CD4-positive, alpha-beta T cell (primary cell): ENCODE measurements around the gene LETM1. TPM values are rescaled to one million over a fixed set of nuclear protein-coding genes. Genes with fewer than 3 reads are reported as not detected.

Experiments used
- ATAC-seq: fragments of 200-7000 bp; cut with Tn5 transposase; one replicate; pipeline ENCODE4 v1.10.0; 2022; ENCODE audit warnings: mild to moderate bottlenecking; ENCODE audit not compliant: poor library complexity
- CTCF ChIA-PET: fragments of 350-600 bp; sonication (Branson Sonifier 250); formaldehyde crosslinking; loops from one replicate; lab custom pipeline; 2021; ENCODE audit warnings: antibody characterized with exemption, inconsistent platforms; lab: Charles Lee
- POLR2A ChIA-PET: fragments of 350-600 bp; sonication (Branson Sonifier 250); formaldehyde crosslinking; loops from one replicate; lab custom pipeline; 2021; ENCODE audit warnings: antibody characterized with exemption, inconsistent platforms; lab: Charles Lee
- DNase-seq, 14 experiments: peaks; one replicate each; pipeline ENCODE4 v3.0.0-alpha.2; 2013 to 2020; ENCODE audit warnings: mixed read lengths in 2 of 14
- H3K27ac ChIP-seq, 2 donors: one replicate each; pipeline versions ENCODE4 v1.5.1 to v1.7.0; 2013; ENCODE audit warnings: low read length in 2 of 2, low read depth in 1 of 2, mild to moderate bottlenecking in 1 of 2
- H3K27me3 ChIP-seq, 2 experiments: 1 replicate in 1 of 2; 2 replicates in 1 of 2; pipeline versions ENCODE4 v1.6.1 to v1.7.0; 2013; ENCODE audit warnings: low read length in 2 of 2, control low read depth in 1 of 2, mild to moderate bottlenecking in 1 of 2, moderate library complexity in 1 of 2; ENCODE audit not compliant: insufficient read depth in 2 of 2, control insufficient read depth in 1 of 2
- H3K36me3 ChIP-seq: one replicate; pipeline ENCODE4 v1.6.1; 2013; ENCODE audit warnings: low read length, control low read depth; ENCODE audit not compliant: insufficient read depth
- H3K4me1 ChIP-seq: one replicate; pipeline ENCODE4 v1.6.1; 2013; ENCODE audit warnings: low read length, control low read depth; ENCODE audit not compliant: insufficient read depth
- H3K4me3 ChIP-seq: one replicate; pipeline ENCODE4 v1.5.1; 2013; ENCODE audit warnings: mild to moderate bottlenecking, low read length, moderate library complexity
- H3K9me3 ChIP-seq, 2 experiments: 1 replicate in 1 of 2; 2 replicates in 1 of 2; pipeline versions ENCODE4 v1.6.1 to v1.7.0; 2013; ENCODE audit warnings: low read length in 2 of 2, mild to moderate bottlenecking in 2 of 2, control low read depth in 1 of 2, moderate library complexity in 1 of 2; ENCODE audit not compliant: control insufficient read depth in 1 of 2, insufficient read depth in 1 of 2
- H3K27ac Mint-ChIP-seq: one replicate; pipeline ENCODE4 v1.8.0; 2020; ENCODE audit warnings: mixed read lengths
- H3K27me3 Mint-ChIP-seq: one replicate; pipeline ENCODE4 v1.8.0; 2021; ENCODE audit warnings: mixed read lengths
- H3K36me3 Mint-ChIP-seq: one replicate; pipeline ENCODE4 v1.8.0; 2021; ENCODE audit warnings: low read depth, mixed read lengths
- H3K4me1 Mint-ChIP-seq: one replicate; pipeline ENCODE4 v1.8.0; 2021; ENCODE audit warnings: low read depth, mixed read lengths
- H3K4me3 Mint-ChIP-seq: one replicate; pipeline ENCODE4 v1.8.0; 2020; ENCODE audit warnings: mild to moderate bottlenecking, mixed read lengths
- H3K9me3 Mint-ChIP-seq: one replicate; pipeline ENCODE4 v1.8.0; 2020; ENCODE audit warnings: mixed read lengths
- intact Hi-C, 2 experiments: fragments of 100-400 bp; cut with DNase I in 1 of 2; cut with micrococcal nuclease in 1 of 2; formaldehyde crosslinking; loops; one replicate each; pipeline versions ENCODE4 v1.15.1 to v1.9.0; 2023 to 2025; cut with DNase I, micrococcal nuclease
- total RNA-seq, 174 experiments: library from RNA in 2 of 174; stranded (reverse) in 2 of 174; gene quantifications; one replicate each; pipeline ENCODE4 v1.2.3 and lab custom pipeline; 2021 to 2026
- TF ChIP-seq, protein P1 (sequence below): fragments of 200-600 bp; IDR thresholded peaks from one replicate; pipeline ENCODE4 v1.8.0; 2022; ENCODE audit warnings: antibody characterized with exemption, mild to moderate bottlenecking

The LETM1 gene
- total RNA-seq, 2 experiments from 2014 or later, result 21.2 to 25.2 TPM

DNA sequence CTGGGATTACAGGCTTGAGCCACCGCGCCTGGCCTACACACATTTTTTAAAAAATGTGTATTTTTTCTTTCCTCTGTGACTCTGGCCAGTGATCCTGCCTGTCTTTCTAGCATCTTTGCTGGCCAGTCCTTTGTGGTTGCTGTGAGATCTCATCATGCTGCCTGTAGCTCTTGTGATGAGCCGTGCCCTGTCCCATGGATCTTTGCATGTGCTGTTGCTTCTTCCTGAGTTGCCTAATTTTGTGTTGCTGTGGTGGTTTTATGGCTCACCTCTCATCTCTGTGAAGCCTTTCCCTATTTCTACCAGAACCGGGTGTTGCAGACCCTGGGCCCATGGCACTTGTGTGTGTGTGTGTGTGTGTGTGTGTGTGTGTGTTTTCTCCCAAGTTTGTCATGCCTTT lies 23.5 kb upstream of the LETM1 start:
- Histone ChIP-seq H3K27ac (no peak overlapping the region), H3K27me3 (no peaks in the 10 kb centered on the region), H3K9me3 (no peaks in the 10 kb centered on the region), H3K36me3 (no peaks in the 10 kb centered on the region), H3K4me3 (no peak overlapping the region), H3K4me1 (peaks cover 21% of the 10 kb centered on the region)
- ChIA-PET POLR2A (no interaction called here), CTCF (no interaction called here)
- no peak overlapping the region for H3K27ac Mint-ChIP-seq
- TF ChIP-seq, protein P1, sequence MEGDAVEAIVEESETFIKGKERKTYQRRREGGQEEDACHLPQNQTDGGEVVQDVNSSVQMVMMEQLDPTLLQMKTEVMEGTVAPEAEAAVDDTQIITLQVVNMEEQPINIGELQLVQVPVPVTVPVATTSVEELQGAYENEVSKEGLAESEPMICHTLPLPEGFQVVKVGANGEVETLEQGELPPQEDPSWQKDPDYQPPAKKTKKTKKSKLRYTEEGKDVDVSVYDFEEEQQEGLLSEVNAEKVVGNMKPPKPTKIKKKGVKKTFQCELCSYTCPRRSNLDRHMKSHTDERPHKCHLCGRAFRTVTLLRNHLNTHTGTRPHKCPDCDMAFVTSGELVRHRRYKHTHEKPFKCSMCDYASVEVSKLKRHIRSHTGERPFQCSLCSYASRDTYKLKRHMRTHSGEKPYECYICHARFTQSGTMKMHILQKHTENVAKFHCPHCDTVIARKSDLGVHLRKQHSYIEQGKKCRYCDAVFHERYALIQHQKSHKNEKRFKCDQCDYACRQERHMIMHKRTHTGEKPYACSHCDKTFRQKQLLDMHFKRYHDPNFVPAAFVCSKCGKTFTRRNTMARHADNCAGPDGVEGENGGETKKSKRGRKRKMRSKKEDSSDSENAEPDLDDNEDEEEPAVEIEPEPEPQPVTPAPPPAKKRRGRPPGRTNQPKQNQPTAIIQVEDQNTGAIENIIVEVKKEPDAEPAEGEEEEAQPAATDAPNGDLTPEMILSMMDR, result no peak
- intact Hi-C loops, result no loop called here
- DNase-seq (no peak), ATAC-seq (no peak)
- H3K9me3 Mint-ChIP-seq, result no peaks in the 10 kb centered on the region
- H3K4me3 Mint-ChIP-seq, result no peak overlapping the region
- no peaks in the 10 kb centered on the region for H3K27me3 Mint-ChIP-seq
- H3K4me1 Mint-ChIP-seq, result peaks cover 44% of the 10 kb centered on the region
- no peaks in the 10 kb centered on the region for H3K36me3 Mint-ChIP-seq

DNA sequence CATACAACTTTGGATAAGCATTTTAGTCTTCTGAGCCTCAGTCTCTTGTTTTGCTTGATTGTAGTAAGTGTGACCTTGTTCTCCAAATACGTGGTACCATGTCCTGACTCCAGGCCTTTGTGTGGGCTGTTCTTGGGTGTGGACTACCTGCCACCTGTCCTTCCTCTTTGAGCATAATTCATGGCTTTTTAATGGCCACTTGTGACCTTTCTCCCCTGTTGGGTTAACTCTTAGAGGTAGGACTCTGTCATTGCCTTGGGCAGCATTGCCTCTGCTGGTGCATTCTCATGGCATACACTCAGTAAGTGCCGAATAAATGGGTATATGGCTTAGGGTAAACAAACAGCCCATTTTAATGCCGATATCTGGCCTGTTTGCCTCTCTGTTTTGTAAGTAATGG lies 18.2 kb upstream of the LETM1 start:
- Mint-ChIP-seq H3K27me3 (peaks cover 5% of the 10 kb centered on the region), H3K4me1 (peaks cover 45% of the 10 kb centered on the region), H3K36me3 (peaks cover 9% of the 10 kb centered on the region), H3K4me3 (peak overlapping the region; percentile 22), H3K27ac (peak overlapping the region; percentile 89), H3K9me3 (no peaks in the 10 kb centered on the region)
- ChIA-PET CTCF (interaction anchor here (2.0 kb wide), 1 partner anchor 25 kb away, joined by 8 read pairs; no protein-coding TSS in a partner anchor), POLR2A (no interaction called here)
- no peaks in the 10 kb centered on the region for H3K36me3 ChIP-seq
- TF ChIP-seq, protein P1, result no peak
- DNase-seq, result no peak
- no peak overlapping the region for H3K27ac ChIP-seq
- H3K4me3 ChIP-seq, result no peak overlapping the region
- ATAC-seq, result no peak
- peaks cover 37% of the 10 kb centered on the region for H3K4me1 ChIP-seq
- H3K9me3 ChIP-seq, result no peaks in the 10 kb centered on the region
- H3K27me3 ChIP-seq, result no peaks in the 10 kb centered on the region
- intact Hi-C loops, result loop anchor here in 1 of 2 experiments (5.0 kb wide), 1 partner anchor 133 kb away; the partner anchor contains the start of gene NELFA

DNA sequence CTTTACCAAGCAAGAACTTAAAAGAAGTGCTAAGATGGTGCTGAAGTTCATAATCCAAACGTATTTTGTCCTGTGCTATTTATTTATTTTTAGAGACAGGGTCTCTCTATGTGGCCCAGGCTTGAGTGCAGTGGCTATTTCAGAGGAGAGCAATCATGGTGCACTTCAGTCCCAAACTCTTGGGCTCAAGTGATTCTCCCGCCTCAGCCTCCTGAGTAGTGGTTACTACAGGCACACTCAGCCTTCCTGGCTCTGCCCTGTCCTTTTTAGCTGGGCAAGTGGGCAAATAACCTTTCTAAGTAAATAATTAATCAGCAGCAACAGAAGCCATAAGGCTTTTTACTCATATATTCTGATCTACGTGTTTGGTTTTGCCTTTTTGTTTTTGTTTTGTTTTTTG lies 17.8 kb upstream of the LETM1 start:
- ChIA-PET POLR2A (no interaction called here), CTCF (interaction anchor here (2.0 kb wide), 1 partner anchor 26 kb away, joined by 8 read pairs; no protein-coding TSS in a partner anchor)
- H3K4me1 ChIP-seq, result peaks cover 38% of the 10 kb centered on the region
- intact Hi-C loops, result loop anchor here in 1 of 2 experiments (5.0 kb wide), 1 partner anchor 134 kb away; the partner anchor contains the start of gene NELFA
- no peak overlapping the region for H3K4me3 ChIP-seq
- H3K4me1 Mint-ChIP-seq, result peaks cover 45% of the 10 kb centered on the region
- ATAC-seq, result no peak
- TF ChIP-seq, protein P1, result no peak
- peak overlapping the region; percentile 89 for H3K27ac Mint-ChIP-seq
- H3K36me3 Mint-ChIP-seq, result peaks cover 9% of the 10 kb centered on the region
- no peak for DNase-seq
- peak overlapping the region; percentile 22 for H3K4me3 Mint-ChIP-seq
- H3K27me3 Mint-ChIP-seq, result peaks cover 5% of the 10 kb centered on the region
- no peaks in the 10 kb centered on the region for H3K9me3 Mint-ChIP-seq
- no peak overlapping the region for H3K27ac ChIP-seq
- H3K9me3 ChIP-seq, result no peaks in the 10 kb centered on the region
- H3K27me3 ChIP-seq, result no peaks in the 10 kb centered on the region
- no peaks in the 10 kb centered on the region for H3K36me3 ChIP-seq
